ENCODE results near the gene PDE3A.

PDE3A gene

DNA sequence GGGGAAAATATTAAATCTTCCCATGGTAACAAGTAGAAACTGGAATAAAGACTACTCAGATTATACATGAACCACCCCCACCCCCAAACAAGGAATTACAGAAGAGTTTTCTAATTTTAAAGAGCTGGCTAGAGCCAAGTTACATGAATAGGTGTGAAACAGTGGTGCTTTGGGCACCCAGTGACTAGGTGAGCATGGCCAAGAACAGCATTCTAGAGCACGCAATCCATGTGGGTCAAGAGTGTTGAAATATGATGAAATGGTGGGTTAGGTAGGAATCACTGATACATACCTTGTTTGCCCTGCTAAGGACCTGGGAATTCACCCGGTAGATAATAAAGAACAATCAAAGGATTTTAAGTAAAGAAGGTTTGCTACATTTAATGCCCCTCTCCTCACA, 208.7 kb downstream of the PDE3A start:
- H3F3A ChIP-seq (ENCODE audit: control insufficient read depth, insufficient read depth), result no peaks in the 10 kb centered on the region
- H3K79me2 ChIP-seq (ENCODE audit: control insufficient read depth, low read length), result no peaks in the 10 kb centered on the region
- H3K4me2 ChIP-seq (ENCODE audit: low read length), result no peak overlapping the region
- H3K36me3 ChIP-seq (ENCODE audit: control insufficient read depth, low read length), result no peaks in the 10 kb centered on the region
- H3K27me3 ChIP-seq (ENCODE audit: control insufficient read depth, low read length), result no peaks in the 10 kb centered on the region
- no peak overlapping the region for H3K4me3 ChIP-seq (ENCODE audit: low read length)
- H3K9me2 ChIP-seq (replicated peaks; ENCODE audit: control insufficient read depth, low read length), result no peaks in the 10 kb centered on the region
- no peaks in the 10 kb centered on the region for H4K20me1 ChIP-seq (ENCODE audit: control insufficient read depth, insufficient read depth, low read depth, low read length)
- H3K4me1 ChIP-seq (ENCODE audit: control insufficient read depth, low read length), result no peaks in the 10 kb centered on the region
- no peak overlapping the region for H3K27ac ChIP-seq (ENCODE audit: low read depth, low read length)
- TF ChIP-seq, protein P1, sequence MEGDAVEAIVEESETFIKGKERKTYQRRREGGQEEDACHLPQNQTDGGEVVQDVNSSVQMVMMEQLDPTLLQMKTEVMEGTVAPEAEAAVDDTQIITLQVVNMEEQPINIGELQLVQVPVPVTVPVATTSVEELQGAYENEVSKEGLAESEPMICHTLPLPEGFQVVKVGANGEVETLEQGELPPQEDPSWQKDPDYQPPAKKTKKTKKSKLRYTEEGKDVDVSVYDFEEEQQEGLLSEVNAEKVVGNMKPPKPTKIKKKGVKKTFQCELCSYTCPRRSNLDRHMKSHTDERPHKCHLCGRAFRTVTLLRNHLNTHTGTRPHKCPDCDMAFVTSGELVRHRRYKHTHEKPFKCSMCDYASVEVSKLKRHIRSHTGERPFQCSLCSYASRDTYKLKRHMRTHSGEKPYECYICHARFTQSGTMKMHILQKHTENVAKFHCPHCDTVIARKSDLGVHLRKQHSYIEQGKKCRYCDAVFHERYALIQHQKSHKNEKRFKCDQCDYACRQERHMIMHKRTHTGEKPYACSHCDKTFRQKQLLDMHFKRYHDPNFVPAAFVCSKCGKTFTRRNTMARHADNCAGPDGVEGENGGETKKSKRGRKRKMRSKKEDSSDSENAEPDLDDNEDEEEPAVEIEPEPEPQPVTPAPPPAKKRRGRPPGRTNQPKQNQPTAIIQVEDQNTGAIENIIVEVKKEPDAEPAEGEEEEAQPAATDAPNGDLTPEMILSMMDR (IDR thresholded peaks at IDR 0.05; ENCODE audit: low read depth, low read length, poor library complexity, severe bottlenecking), result no peak
- TF ChIP-seq EZH2phosphoT487 (IDR thresholded peaks at IDR 0.05; ENCODE audit: borderline replicate concordance, low read length), result no peak
- no peaks in the 10 kb centered on the region for H3K9me3 ChIP-seq (ENCODE audit: control insufficient read depth, insufficient read depth, low read length)

DNA sequence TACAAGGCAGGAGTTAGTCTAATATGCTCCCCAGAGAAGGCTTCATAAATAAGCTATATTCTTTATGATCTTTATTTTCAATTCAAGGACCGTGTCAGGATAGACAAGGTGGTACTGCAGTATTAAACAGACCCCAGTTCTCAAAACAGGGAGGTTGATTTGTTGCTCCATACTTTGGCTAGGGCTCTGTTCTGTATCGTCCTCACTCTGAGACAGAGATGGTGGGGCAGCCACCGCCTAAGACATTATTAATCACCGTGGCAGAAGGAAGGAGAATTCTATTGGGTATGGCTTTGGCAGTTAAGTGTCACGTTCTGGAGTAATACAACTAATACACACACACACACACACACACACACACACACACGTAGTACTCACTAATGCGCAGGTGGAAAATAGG, 209.8 kb downstream of the PDE3A start:
- Histone ChIP-seq H3K4me1 (ENCODE audit: control insufficient read depth, low read length) (no peaks in the 10 kb centered on the region), H3K27me3 (ENCODE audit: control insufficient read depth, low read length) (no peaks in the 10 kb centered on the region), H3K27ac (ENCODE audit: low read depth, low read length) (no peak overlapping the region), H3K9me3 (ENCODE audit: control insufficient read depth, insufficient read depth, low read length) (no peaks in the 10 kb centered on the region), H3K79me2 (ENCODE audit: control insufficient read depth, low read length) (no peaks in the 10 kb centered on the region), H3K36me3 (ENCODE audit: control insufficient read depth, low read length) (no peaks in the 10 kb centered on the region), H4K20me1 (ENCODE audit: control insufficient read depth, insufficient read depth, low read depth, low read length) (no peaks in the 10 kb centered on the region), H3K9me2 (replicated peaks; ENCODE audit: control insufficient read depth, low read length) (no peaks in the 10 kb centered on the region), H3F3A (ENCODE audit: control insufficient read depth, insufficient read depth) (no peaks in the 10 kb centered on the region), H3K4me2 (ENCODE audit: low read length) (no peak overlapping the region), H3K4me3 (ENCODE audit: low read length) (no peak overlapping the region)
- TF ChIP-seq EZH2phosphoT487 (IDR thresholded peaks at IDR 0.05; ENCODE audit: borderline replicate concordance, low read length), result no peak
- TF ChIP-seq, protein P1 (IDR thresholded peaks at IDR 0.05; ENCODE audit: low read depth, low read length, poor library complexity, severe bottlenecking), result no peak

DNA sequence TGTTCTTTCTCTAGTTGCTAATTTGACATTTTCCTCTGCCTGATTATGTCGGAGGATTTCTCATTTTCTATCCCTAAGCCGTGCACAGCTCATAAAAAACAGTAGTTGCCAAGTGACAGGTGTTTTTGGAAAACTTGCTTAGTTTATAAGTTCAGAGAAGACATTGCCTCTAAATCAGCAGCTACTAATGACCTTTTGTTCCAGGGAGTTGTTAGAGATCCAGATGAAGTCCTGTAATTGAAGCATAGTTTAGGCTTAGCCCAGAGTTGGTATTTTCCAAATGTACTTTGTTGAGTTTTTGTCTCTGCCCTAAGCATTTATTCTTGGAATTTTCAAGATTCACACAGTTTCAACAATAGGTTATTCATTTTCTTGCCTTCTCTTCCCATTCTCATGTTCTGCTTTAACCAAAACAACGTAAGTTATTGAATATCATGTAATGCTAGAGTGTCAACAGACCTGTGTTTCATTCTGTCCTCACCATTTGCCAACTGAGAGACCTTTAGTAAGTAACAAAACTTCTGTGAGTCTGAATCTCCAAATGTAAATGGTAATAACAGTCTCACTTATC, 216.8 kb downstream of the PDE3A start:
- Histone ChIP-seq H3F3A (ENCODE audit: control insufficient read depth, insufficient read depth) (no peaks in the 10 kb centered on the region), H3K4me3 (ENCODE audit: low read length) (no peak overlapping the region), H3K9me3 (ENCODE audit: control insufficient read depth, insufficient read depth, low read length) (no peaks in the 10 kb centered on the region), H3K4me2 (ENCODE audit: low read length) (no peak overlapping the region), H3K79me2 (ENCODE audit: control insufficient read depth, low read length) (no peaks in the 10 kb centered on the region), H3K27ac (ENCODE audit: low read depth, low read length) (no peak overlapping the region), H4K20me1 (ENCODE audit: control insufficient read depth, insufficient read depth, low read depth, low read length) (no peaks in the 10 kb centered on the region), H3K9me2 (replicated peaks; ENCODE audit: control insufficient read depth, low read length) (no peaks in the 10 kb centered on the region), H3K4me1 (ENCODE audit: control insufficient read depth, low read length) (no peaks in the 10 kb centered on the region), H3K36me3 (ENCODE audit: control insufficient read depth, low read length) (no peaks in the 10 kb centered on the region), H3K27me3 (ENCODE audit: control insufficient read depth, low read length) (no peaks in the 10 kb centered on the region)
- TF ChIP-seq, protein P1 (IDR thresholded peaks at IDR 0.05; ENCODE audit: low read depth, low read length, poor library complexity, severe bottlenecking), result no peak
- TF ChIP-seq EZH2phosphoT487 (IDR thresholded peaks at IDR 0.05; ENCODE audit: borderline replicate concordance, low read length), result no peak

Measured in DOHH2 (cell line).